H1 (cell line): ENCODE results near the gene MTARC1. TPM values are rescaled to one million over a fixed set of nuclear protein-coding genes. Genes with fewer than 3 reads are reported as not detected.

Source experiments
- CTCF ChIA-PET: fragments of 300-600 bp; sonication (Branson Sonifier 250); formaldehyde crosslinking; loops from one replicate; lab custom pipeline; 2021; ENCODE audit not compliant: partially characterized antibody; lab: Charles Lee
- POLR2A ChIA-PET: fragments of 300-600 bp; sonication (Branson Sonifier 250); formaldehyde crosslinking; loops from one replicate; lab custom pipeline; 2021; ENCODE audit warnings: inconsistent platforms; ENCODE audit not compliant: partially characterized antibody; lab: Charles Lee
- DNase-seq, 2 experiments: peaks; one replicate each; pipeline versions ENCODE4 v3.0.0 to v3.0.0-alpha.2; 2010 to 2022; ENCODE audit warnings: low spot score in 2 of 2, low read depth in 1 of 2, mixed read lengths in 1 of 2
- FAIRE-seq: peaks from 2 replicates; lab custom pipeline; 2011; peaks lifted over from hg19 to GRCh38; lab: Jason Lieb, UNC
- H2AFZ ChIP-seq: 2 replicates; pipeline ENCODE4 v1.8.1; 2012; ENCODE audit warnings: low read length, inconsistent platforms
- H2AK5ac ChIP-seq: 2 replicates; pipeline ENCODE4 v1.6.1; 2013; ENCODE audit warnings: low read depth, low read length
- H2BK120ac ChIP-seq: replicated peaks from 2 replicates; pipeline ENCODE3; 2013; ENCODE audit warnings: low read depth, low read length, inconsistent platforms
- H2BK12ac ChIP-seq: 2 replicates; pipeline ENCODE4 v1.6.1; 2013; ENCODE audit warnings: low read depth, low read length
- H2BK15ac ChIP-seq: 2 replicates; pipeline ENCODE4 v1.6.1; 2013; ENCODE audit warnings: low read length
- H2BK20ac ChIP-seq: 2 replicates; pipeline ENCODE4 v1.6.1; 2013; ENCODE audit warnings: low read length
- H2BK5ac ChIP-seq: 2 replicates; pipeline ENCODE4 v1.6.1; 2013; ENCODE audit warnings: low read depth, low read length
- H3K14ac ChIP-seq: 2 replicates; pipeline ENCODE4 v1.6.1; 2013; ENCODE audit warnings: inconsistent platforms; ENCODE audit not compliant: insufficient read length
- H3K18ac ChIP-seq: 2 replicates; pipeline ENCODE4 v1.6.1; 2013; ENCODE audit warnings: low read length; ENCODE audit errors: extremely low read depth
- H3K23ac ChIP-seq: 2 replicates; pipeline ENCODE4 v1.6.1; 2013; ENCODE audit warnings: inconsistent platforms; ENCODE audit not compliant: insufficient read length
- H3K23me2 ChIP-seq: 2 replicates; pipeline ENCODE4 v1.6.1; 2013; ENCODE audit warnings: low read depth, low read length
- H3K27ac ChIP-seq: 2 replicates; pipeline ENCODE4 v1.6.1; 2011; ENCODE audit warnings: low read depth, low read length, inconsistent platforms
- H3K27me3 ChIP-seq, 4 experiments: replicated peaks in 1 of 4; 1 replicate in 1 of 4; 2 replicates in 3 of 4; pipeline versions ENCODE4 v1.6.1 to v1.8.1; 2011 to 2013; ENCODE audit warnings: low read length in 3 of 4, mild to moderate bottlenecking in 3 of 4, inconsistent platforms in 2 of 4, mixed read lengths in 2 of 4, moderate library complexity in 1 of 4; ENCODE audit not compliant: control insufficient read depth in 3 of 4, insufficient read depth in 3 of 4; ENCODE audit errors: extremely low read depth in 1 of 4
- H3K36me3 ChIP-seq, 4 experiments: 2 replicates each; pipeline versions ENCODE4 v1.6.1 to v1.8.1; 2011 to 2013; ENCODE audit warnings: mild to moderate bottlenecking in 4 of 4, low read length in 3 of 4, moderate library complexity in 2 of 4, control low read depth in 1 of 4, inconsistent platforms in 1 of 4; ENCODE audit not compliant: insufficient read depth in 4 of 4, control insufficient read depth in 2 of 4
- H3K4ac ChIP-seq: replicated peaks from 2 replicates; pipeline ENCODE3; 2013; ENCODE audit warnings: low read length, low read depth, mixed read lengths, inconsistent platforms; ENCODE audit not compliant: insufficient read length
- H3K4me1 ChIP-seq, 4 experiments: replicated peaks in 1 of 4; 1 replicate in 1 of 4; 2 replicates in 3 of 4; pipeline versions ENCODE4 v1.6.1 to v1.8.1; 2011 to 2013; ENCODE audit warnings: low read length in 3 of 4, inconsistent platforms in 2 of 4, mixed read lengths in 1 of 4; ENCODE audit not compliant: insufficient read depth in 4 of 4, control insufficient read depth in 3 of 4
- H3K4me2 ChIP-seq, 2 experiments: 2 replicates each; pipeline versions ENCODE4 v1.6.1 to v1.8.1; 2011 to 2013; ENCODE audit warnings: low read depth in 2 of 2, low read length in 2 of 2, control low read depth in 1 of 2, inconsistent platforms in 1 of 2, mild to moderate bottlenecking in 1 of 2; ENCODE audit not compliant: insufficient read depth in 1 of 2
- H3K4me3 ChIP-seq, 4 experiments: fragments of 200-600, 300-600 bp in 1 of 4; sonication (generic), shearing (Covaris generic), sonication (Bioruptor Twin) in 1 of 4; 2 replicates each; pipeline versions ENCODE4 v1.5.1 to v1.8.1; 2011 to 2016; ENCODE audit warnings: low read length in 4 of 4, low read depth in 3 of 4, control low read depth in 2 of 4, inconsistent platforms in 2 of 4, mild to moderate bottlenecking in 2 of 4, mixed read lengths in 1 of 4, moderate library complexity in 1 of 4; ENCODE audit not compliant: insufficient read depth in 2 of 4; ENCODE audit errors: extremely low read depth in 1 of 4
- H3K56ac ChIP-seq: replicated peaks from 2 replicates; pipeline ENCODE3; 2013; ENCODE audit warnings: low read depth, mild to moderate bottlenecking, mixed read lengths, low read length, inconsistent platforms; ENCODE audit not compliant: insufficient read length
- H3K79me1 ChIP-seq: 2 replicates; pipeline ENCODE4 v1.6.1; 2013; ENCODE audit warnings: low read depth, low read length, control low read depth
- H3K79me2 ChIP-seq, 2 experiments: 2 replicates each; pipeline versions ENCODE4 v1.6.1 to v1.8.1; 2012 to 2013; ENCODE audit warnings: low read length in 2 of 2, mild to moderate bottlenecking in 2 of 2, inconsistent platforms in 1 of 2; ENCODE audit not compliant: insufficient read depth in 2 of 2, control insufficient read depth in 1 of 2
- H3K9ac ChIP-seq, 4 experiments: replicated peaks in 1 of 4; 1 replicate in 1 of 4; 2 replicates in 3 of 4; pipeline versions ENCODE4 v1.6.1 to v1.8.1; 2011 to 2013; ENCODE audit warnings: low read depth in 3 of 4, low read length in 3 of 4, control low read depth in 2 of 4, mild to moderate bottlenecking in 2 of 4, moderate library complexity in 2 of 4, inconsistent platforms in 1 of 4; ENCODE audit errors: extremely low read depth in 1 of 4
- H3K9me3 ChIP-seq, 2 experiments: 2 replicates each; pipeline versions ENCODE4 v1.6.1 to v1.8.1; 2012 to 2013; ENCODE audit warnings: mild to moderate bottlenecking in 2 of 2, moderate library complexity in 2 of 2, control low read depth in 1 of 2, inconsistent platforms in 1 of 2, low read depth in 1 of 2, low read length in 1 of 2, mixed read lengths in 1 of 2; ENCODE audit not compliant: insufficient read depth in 2 of 2
- H4K20me1 ChIP-seq, 2 experiments: replicated peaks in 1 of 2; 2 replicates each; pipeline versions ENCODE3 to v1.8.1; 2011 to 2013; ENCODE audit warnings: inconsistent platforms in 2 of 2, low read length in 2 of 2, mild to moderate bottlenecking in 1 of 2; ENCODE audit not compliant: insufficient read depth in 2 of 2, control insufficient read depth in 1 of 2
- H4K5ac ChIP-seq: 2 replicates; pipeline ENCODE4 v1.6.1; 2013; ENCODE audit warnings: low read length, low read depth, mixed read lengths, inconsistent platforms; ENCODE audit not compliant: insufficient read length
- H4K8ac ChIP-seq: 2 replicates; pipeline ENCODE4 v1.8.0; 2013; ENCODE audit warnings: mild to moderate bottlenecking, moderate library complexity, low read length, inconsistent platforms; ENCODE audit not compliant: insufficient read depth; ENCODE audit errors: extremely low read depth
- H4K91ac ChIP-seq: replicated peaks from 2 replicates; pipeline ENCODE3; 2013; ENCODE audit warnings: low read length, mixed read lengths, inconsistent platforms; ENCODE audit not compliant: insufficient read length
- CHD1 ChIP-seq: IDR thresholded peaks from 2 replicates; pipeline ENCODE4 v1.6.1; 2012; ENCODE audit warnings: low read depth, low read length, improper control_type of control experiment
- CREB1 ChIP-seq: IDR thresholded peaks from 2 replicates; pipeline ENCODE4 v1.6.1; 2012; ENCODE audit warnings: inconsistent platforms
- GABPA ChIP-seq: IDR thresholded peaks from 2 replicates; pipeline ENCODE4 v1.6.1; 2011; ENCODE audit warnings: mild to moderate bottlenecking, low read length, moderate library complexity, borderline replicate concordance; ENCODE audit not compliant: insufficient read depth
- GTF2F1 ChIP-seq: IDR thresholded peaks from 2 replicates; pipeline ENCODE4 v1.6.1; 2012; ENCODE audit warnings: low read depth, low read length, improper control_type of control experiment, borderline replicate concordance
- HDAC2 ChIP-seq, 2 experiments: fragments of 300-600 bp in 1 of 2; sonication (generic) in 1 of 2; IDR thresholded peaks; 2 replicates each; pipeline ENCODE4 v1.6.1; 2011 to 2012; ENCODE audit warnings: low read depth in 2 of 2, low read length in 2 of 2, mild to moderate bottlenecking in 2 of 2, moderate library complexity in 2 of 2, borderline replicate concordance in 1 of 2, inconsistent platforms in 1 of 2
- HDAC6 ChIP-seq: IDR thresholded peaks from one replicate; pipeline ENCODE4 v1.7.1; 2012; ENCODE audit warnings: low read depth, mild to moderate bottlenecking, inconsistent platforms, low read length, moderate library complexity
- JUN ChIP-seq: IDR thresholded peaks from 2 replicates; pipeline ENCODE4 v1.6.1; 2011; ENCODE audit warnings: low read depth, mild to moderate bottlenecking, improper control_type of control experiment, low read length
- MAFK ChIP-seq: IDR thresholded peaks from 2 replicates; pipeline ENCODE4 v1.6.1; 2012; ENCODE audit warnings: low read depth, mild to moderate bottlenecking, improper control_type of control experiment, low read length
- MAX ChIP-seq: IDR thresholded peaks from 2 replicates; pipeline ENCODE4 v1.6.1; 2012; ENCODE audit warnings: inconsistent platforms
- RXRA ChIP-seq: IDR thresholded peaks from 2 replicates; pipeline ENCODE4 v1.6.1; 2011; ENCODE audit warnings: low read depth, mild to moderate bottlenecking, low read length, moderate library complexity; ENCODE audit not compliant: insufficient read depth
- SRF ChIP-seq: IDR thresholded peaks from 2 replicates; pipeline ENCODE4 v1.6.1; 2011; ENCODE audit warnings: mild to moderate bottlenecking, low read depth, low read length, moderate library complexity
- TCF12 ChIP-seq: IDR thresholded peaks from 2 replicates; pipeline ENCODE4 v1.6.1; 2011; ENCODE audit warnings: low read depth, mild to moderate bottlenecking, low read length
- WGBS, 2 experiments: shearing (Covaris generic) in 1 of 2; methylation state at CpG; one replicate each; pipeline versions ENCODE4 v1.1.6 to v1.1.7; 2013 to 2015; ENCODE audit warnings: low lambda C conversion rate in 2 of 2, mixed read lengths in 2 of 2, inconsistent platforms in 1 of 2, low coverage in 1 of 2, missing lambda C conversion rate in 1 of 2; ENCODE audit not compliant: insufficient replicate concordance in 2 of 2, insufficient coverage in 1 of 2, insufficient read length in 1 of 2; ENCODE audit errors: extremely low coverage in 1 of 2, missing lambda C conversion rate in 1 of 2; 5-methylcytosine and 5-hydroxymethylcytosine counted together
- polyA plus RNA-seq, 7 experiments: library from polyadenylated mRNA; depleted of rRNA in 3 of 7; stranded (reverse) in 5 of 7; unstranded in 2 of 7; fragments of >200 nt in 5 of 7; fragments of 200-250 nt in 2 of 7; gene quantifications; 1 replicate in 5 of 7; 2 replicates in 1 of 7; 4 replicates in 1 of 7; pipeline versions ENCODE4 v1.2.1 to v1.2.3, GENCODE V29; 2011 to 2013; ENCODE audit warnings: missing spikeins in 2 of 7, mixed read lengths in 2 of 7
- total RNA-seq: library from RNA; stranded (reverse); fragmentation: NEBNext Ultra II Directional; extraction: Animal tissue kit (Norgen Biotek cat#: 25700); gene quantifications from 2 replicates; pipeline ENCODE4 v1.2.1, GENCODE V29; 2021
- TF ChIP-seq, protein P1 (sequence below): IDR thresholded peaks from 2 replicates; pipeline ENCODE4 v1.6.1; 2012; ENCODE audit warnings: inconsistent platforms

Gene MTARC1
- total and polyA plus RNA-seq, 2 of the 8 experiments (the other 6 are each of a cell fraction or from before 2014, with no cell fraction given), result 17.2 to 46.2 TPM

GRCh38 chr1:220797553-220797952 lies 10.8 kb downstream of the MTARC1 start:
- no peaks in the 10 kb centered on the region for H3K4me1 ChIP-seq
- H3K27me3 ChIP-seq, result no peaks in the 10 kb centered on the region
- no peak overlapping the region for H4K91ac ChIP-seq
- TF ChIP-seq JUN, result no peak
- TF ChIP-seq HDAC2 (IDR thresholded peaks at IDR 0.05; ENCODE audit: borderline replicate concordance in 1 of 2, low read depth in 2 of 2, low read length in 2 of 2), result no peak
- no peak for TF ChIP-seq CHD1
- TF ChIP-seq HDAC6, result no peak
- no peak for TF ChIP-seq TCF12
- no peak for TF ChIP-seq RXRA
- TF ChIP-seq CREB1, result no peak
- TF ChIP-seq, protein P1, sequence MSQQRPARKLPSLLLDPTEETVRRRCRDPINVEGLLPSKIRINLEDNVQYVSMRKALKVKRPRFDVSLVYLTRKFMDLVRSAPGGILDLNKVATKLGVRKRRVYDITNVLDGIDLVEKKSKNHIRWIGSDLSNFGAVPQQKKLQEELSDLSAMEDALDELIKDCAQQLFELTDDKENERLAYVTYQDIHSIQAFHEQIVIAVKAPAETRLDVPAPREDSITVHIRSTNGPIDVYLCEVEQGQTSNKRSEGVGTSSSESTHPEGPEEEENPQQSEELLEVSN, result no peak
- TF ChIP-seq MAFK, result no peak
- no peak for TF ChIP-seq GTF2F1
- TF ChIP-seq GABPA, result no peak
- no peak for TF ChIP-seq MAX
- no peak for TF ChIP-seq SRF
- TF ChIP-seq, all 59 proteins: peak for 0
- Histone ChIP-seq H3K27ac (no peak overlapping the region), H2BK15ac (no peak overlapping the region), H4K5ac (no peak overlapping the region), H2BK12ac (no peak overlapping the region), H3K9ac (no peak overlapping the region), H3K4me2 (no peak overlapping the region), H3K23me2 (no peaks in the 10 kb centered on the region), H2BK5ac (no peak overlapping the region), H2AK5ac (no peak overlapping the region), H3K4me3 (no peak overlapping the region), H3K79me1 (peaks cover 2% of the 10 kb centered on the region; the same call in 1 of the 2 replicates), H3K14ac (no peak overlapping the region), H3K23ac (no peak overlapping the region), H3K56ac (no peak overlapping the region), H4K8ac (no peak overlapping the region), H3K4ac (no peak overlapping the region), H4K20me1 (peaks cover 0 to 4% of the 10 kb centered on the region in 2 experiments), H2BK120ac (no peak overlapping the region), H2AFZ (no peak overlapping the region), H3K36me3 (peaks cover 0 to 29% (median 16%) of the 10 kb centered on the region in 4 experiments; a peak in 5 of 8 replicates), H3K9me3 (no peaks in the 10 kb centered on the region), H2BK20ac (no peak overlapping the region), H3K79me2 (no peaks in the 10 kb centered on the region), H3K18ac (no peak overlapping the region)
- ChIA-PET CTCF (interaction anchor here (1.8 kb wide), 1 partner anchor 21 kb away, joined by 8 read pairs; no protein-coding TSS in a partner anchor), POLR2A (no interaction called here)
- FAIRE-seq (no peak), DNase-seq (no peak)
- WGBS, 2 experiments, result 91% methylated on average over 3 of the region's 3 CpGs; no CpG with 5 or more reads in 1 of the 2 experiments
